Brain microvascular endothelial cell (primary cell): ENCODE measurements around the gene AFMID.

Experiments used
- DNase-seq: peaks from one replicate; pipeline ENCODE4 v3.0.0-alpha.2; 2020
- H3K27ac ChIP-seq: fragments of 250-450 bp; sonication (Bioruptor Pico); 2 replicates; pipeline ENCODE4 v1.5.1; 2020; ENCODE audit warnings: mild to moderate bottlenecking, moderate library complexity
- H3K27me3 ChIP-seq: fragments of 250-450 bp; sonication (Bioruptor Pico); replicated peaks from 2 replicates; pipeline ENCODE4 v1.5.1; 2020; ENCODE audit warnings: mild to moderate bottlenecking
- H3K36me3 ChIP-seq: fragments of 250-450 bp; sonication (Bioruptor Pico); replicated peaks from 2 replicates; pipeline ENCODE4 v1.5.1; 2020; ENCODE audit warnings: mild to moderate bottlenecking
- H3K4me3 ChIP-seq: 2 replicates; pipeline ENCODE4 v1.5.1; 2011; ENCODE audit warnings: low read depth, mild to moderate bottlenecking, control low read depth, low read length, moderate library complexity
- in situ Hi-C: cut with HindIII; loops from 2 replicates; pipeline ENCODE4 v1.10.0; 2017; ENCODE audit warnings: low sequenced_read_pairs, low pct_ligation_motif_present
- TF ChIP-seq, protein P1 (sequence below): IDR thresholded peaks from 2 replicates; pipeline ENCODE4 v1.5.1; 2011; ENCODE audit warnings: low read depth, mild to moderate bottlenecking, moderate library complexity, low read length, control low read depth, inconsistent platforms; ENCODE audit errors: missing control alignments

The AFMID gene

DNA sequence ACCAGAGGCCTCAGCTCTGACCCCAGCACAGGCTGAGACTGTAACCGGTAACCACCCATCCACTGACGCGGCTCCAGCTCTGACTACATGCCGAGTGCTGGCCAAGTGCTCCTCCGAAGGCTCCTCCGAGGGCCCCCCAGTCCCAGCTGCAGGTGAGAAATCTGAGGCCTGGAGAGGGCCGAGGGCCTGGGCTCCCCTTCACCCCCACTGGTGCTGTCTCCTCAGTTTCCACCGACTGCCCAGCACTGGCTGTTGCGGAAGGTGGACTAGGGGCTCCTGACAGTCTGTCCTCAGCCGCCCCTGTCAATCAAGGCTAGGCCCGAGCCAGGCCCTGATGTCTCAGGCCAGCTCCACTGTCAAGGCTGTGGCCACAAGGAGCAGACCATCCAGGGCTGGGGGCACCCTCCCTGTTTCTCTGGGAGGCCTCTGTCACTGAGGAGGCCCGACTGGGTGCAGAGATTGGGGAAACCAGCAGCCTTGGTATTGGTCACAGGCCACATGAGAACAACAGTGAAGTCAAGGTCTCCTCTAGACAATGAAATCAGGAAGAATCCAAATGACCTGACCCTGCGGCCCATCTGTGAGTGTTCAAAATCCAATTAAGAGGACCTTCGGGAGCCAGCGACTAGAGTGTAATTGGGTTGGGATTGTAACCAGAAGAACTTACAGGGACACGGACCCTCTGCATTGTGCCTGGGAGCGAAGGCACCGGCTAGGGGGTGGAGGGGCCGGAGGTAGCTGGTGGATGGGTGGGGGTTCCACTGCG lies 49.4 kb downstream of the AFMID start:
- in situ Hi-C loops, result no loop called here
- TF ChIP-seq, protein P1, sequence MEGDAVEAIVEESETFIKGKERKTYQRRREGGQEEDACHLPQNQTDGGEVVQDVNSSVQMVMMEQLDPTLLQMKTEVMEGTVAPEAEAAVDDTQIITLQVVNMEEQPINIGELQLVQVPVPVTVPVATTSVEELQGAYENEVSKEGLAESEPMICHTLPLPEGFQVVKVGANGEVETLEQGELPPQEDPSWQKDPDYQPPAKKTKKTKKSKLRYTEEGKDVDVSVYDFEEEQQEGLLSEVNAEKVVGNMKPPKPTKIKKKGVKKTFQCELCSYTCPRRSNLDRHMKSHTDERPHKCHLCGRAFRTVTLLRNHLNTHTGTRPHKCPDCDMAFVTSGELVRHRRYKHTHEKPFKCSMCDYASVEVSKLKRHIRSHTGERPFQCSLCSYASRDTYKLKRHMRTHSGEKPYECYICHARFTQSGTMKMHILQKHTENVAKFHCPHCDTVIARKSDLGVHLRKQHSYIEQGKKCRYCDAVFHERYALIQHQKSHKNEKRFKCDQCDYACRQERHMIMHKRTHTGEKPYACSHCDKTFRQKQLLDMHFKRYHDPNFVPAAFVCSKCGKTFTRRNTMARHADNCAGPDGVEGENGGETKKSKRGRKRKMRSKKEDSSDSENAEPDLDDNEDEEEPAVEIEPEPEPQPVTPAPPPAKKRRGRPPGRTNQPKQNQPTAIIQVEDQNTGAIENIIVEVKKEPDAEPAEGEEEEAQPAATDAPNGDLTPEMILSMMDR, result no peak

DNA sequence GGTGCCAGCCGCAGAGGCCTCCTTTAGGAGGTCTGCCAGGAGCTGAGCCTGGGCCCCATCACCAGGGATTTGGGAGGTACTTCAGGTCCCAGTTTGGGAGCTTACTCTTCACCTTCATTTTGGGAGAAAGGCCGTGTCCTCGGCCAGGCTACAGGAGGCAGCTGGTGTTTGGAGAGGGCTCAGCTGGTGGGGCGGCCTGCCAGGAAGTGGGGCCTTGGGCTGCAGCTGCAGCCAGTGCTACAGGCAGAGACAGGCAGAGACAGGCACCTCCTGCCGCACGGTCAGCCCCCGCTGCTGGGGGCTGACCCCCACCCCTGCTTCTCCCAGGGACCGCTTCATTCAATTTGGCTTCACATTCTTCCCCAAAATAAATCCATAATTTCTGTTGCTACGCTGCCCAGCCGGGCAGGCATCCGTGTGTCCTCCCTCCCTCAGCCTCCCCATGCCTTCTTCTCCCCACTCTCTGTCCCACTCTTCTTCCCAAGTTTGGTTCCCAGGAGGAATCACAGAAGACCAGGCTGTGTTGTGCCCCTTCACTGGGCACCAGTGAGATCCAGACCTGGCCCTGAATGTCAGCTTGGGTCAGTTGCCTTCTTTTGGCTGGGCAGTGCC lies 50.3 kb downstream of the AFMID start:
- Histone ChIP-seq H3K27me3 (no peaks in the 10 kb centered on the region), H3K36me3 (no peaks in the 10 kb centered on the region), H3K27ac (no peak overlapping the region), H3K4me3 (no peak overlapping the region)
- no peak for DNase-seq
- TF ChIP-seq, protein P1, result no peak
- in situ Hi-C loops, result no loop called here

More for the DNA sequence above, 49.4 kb downstream of the AFMID start:
- Histone ChIP-seq H3K4me3 (no peak overlapping the region), H3K27me3 (peaks cover 7% of the 10 kb centered on the region), H3K36me3 (no peaks in the 10 kb centered on the region), H3K27ac (no peak overlapping the region)
- DNase-seq, result no peak

DNA sequence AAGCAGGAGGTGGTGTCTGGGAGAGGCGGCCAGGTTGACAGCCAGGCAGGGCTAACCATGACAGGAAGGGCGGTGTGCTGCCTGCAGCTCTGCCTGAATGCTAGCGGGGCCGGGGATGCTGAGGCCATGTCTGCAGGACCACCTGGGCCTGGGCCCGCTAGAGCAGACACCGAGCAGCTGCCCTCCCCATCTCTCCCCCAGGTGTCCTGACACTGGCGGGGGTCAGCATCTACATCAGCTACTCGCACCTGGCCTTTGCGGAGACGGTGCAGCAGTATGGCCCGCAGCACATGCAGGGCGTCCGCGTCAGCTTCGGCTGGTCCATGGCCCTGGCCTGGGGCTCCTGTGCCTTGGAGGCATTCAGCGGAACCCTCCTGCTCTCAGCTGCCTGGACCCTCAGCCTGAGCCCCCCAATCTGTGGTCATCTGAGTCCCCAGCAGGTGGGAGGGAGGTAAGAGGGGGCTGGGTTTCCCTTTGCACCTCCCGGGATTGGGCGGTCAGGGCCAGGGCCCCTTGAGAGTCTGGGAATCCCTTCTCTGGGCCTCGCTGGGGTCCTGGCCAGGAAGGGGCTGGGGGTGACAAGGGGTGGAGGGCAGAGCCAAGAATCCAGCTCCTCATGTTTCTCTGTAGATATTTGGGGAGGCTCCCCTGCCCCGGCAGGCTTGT lies 51.8 kb downstream of the AFMID start:
- no peak overlapping the region for H3K4me3 ChIP-seq
- in situ Hi-C loops, result no loop called here
- H3K36me3 ChIP-seq, result no peaks in the 10 kb centered on the region
- TF ChIP-seq, protein P1, result no peak
- DNase-seq, result no peak
- no peak overlapping the region for H3K27ac ChIP-seq
- no peaks in the 10 kb centered on the region for H3K27me3 ChIP-seq

DNA sequence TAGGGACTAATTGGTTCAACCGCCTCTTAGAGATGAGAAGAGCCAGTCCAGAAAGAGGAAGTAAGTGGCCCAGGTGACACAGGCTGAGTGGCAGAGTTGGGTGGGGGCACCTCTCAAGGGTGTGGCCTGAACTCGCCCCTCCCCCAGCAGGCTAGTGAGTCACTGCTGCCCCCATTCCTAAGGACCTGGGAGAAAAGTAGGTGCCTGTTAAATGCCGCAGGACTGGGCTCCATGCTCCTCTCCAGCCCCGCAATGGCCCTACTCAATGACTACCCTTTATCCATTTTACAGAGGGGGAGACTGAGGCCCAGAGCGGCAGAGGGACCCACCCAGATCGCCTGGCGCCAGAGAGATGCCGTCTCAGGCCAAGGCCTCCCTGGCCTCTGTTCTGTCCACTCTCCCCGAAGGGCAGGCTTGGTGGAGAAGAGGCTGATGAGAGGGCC lies 52.3 kb downstream of the AFMID start:
- Histone ChIP-seq H3K27me3 (no peaks in the 10 kb centered on the region), H3K4me3 (no peak overlapping the region), H3K27ac (no peak overlapping the region), H3K36me3 (no peaks in the 10 kb centered on the region)
- no peak for DNase-seq
- in situ Hi-C loops, result no loop called here
- TF ChIP-seq, protein P1, result no peak

DNA sequence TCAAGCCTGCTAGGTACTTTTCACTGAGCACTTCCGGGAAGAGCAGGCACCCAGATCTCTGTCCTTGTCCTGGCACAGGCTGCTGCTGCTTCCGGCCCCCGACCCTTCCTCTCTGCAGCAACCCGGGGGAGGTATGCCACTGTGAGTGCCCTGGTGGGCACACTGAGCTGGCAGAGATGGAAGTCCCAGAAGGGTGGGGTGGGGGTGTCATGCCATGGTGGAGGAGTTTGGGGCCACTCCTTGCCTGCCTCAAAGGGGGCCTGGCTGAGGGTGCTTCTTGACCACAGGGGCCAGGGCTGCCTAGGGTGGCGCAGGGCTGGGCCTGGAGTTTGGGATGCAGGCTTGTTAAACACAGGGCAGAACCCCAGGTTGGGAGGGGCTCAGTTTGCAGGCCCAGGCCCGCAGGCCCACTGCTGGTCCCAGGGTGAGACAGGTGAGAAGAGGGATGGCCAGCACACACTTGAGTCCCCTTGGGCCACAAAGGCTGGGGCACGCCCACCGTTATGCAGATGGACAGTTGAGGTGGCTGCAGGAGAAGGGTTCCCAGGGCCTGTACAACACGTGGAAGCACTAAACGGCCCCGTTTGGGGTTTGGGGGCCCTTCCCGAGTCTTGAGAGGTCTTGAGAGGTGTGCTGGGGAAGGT lies 53.0 kb downstream of the AFMID start:
- DNase-seq, result no peak
- in situ Hi-C loops, result no loop called here
- H3K27me3 ChIP-seq, result no peaks in the 10 kb centered on the region
- no peak overlapping the region for H3K4me3 ChIP-seq
- TF ChIP-seq, protein P1, result no peak
- H3K36me3 ChIP-seq, result no peaks in the 10 kb centered on the region
- no peak overlapping the region for H3K27ac ChIP-seq
